Measurements from ENCODE around the gene TEX30. TPM values are rescaled to one million over a fixed set of nuclear protein-coding genes. Genes with fewer than 3 reads are reported as not detected.

TEX30 gene
- total RNA-seq (5.3 and 5.9 TPM in 2 replicates), polyA plus RNA-seq (4.3 and 6.7 TPM in 2 replicates), polyA minus RNA-seq (1.9 TPM in 2 replicates)
- 7.2 TPM for total RNA-seq (2013)

GRCh38 chr13:102773441-102774213 lies at the start of gene TEX30:
TEX30 (minus strand) TSS chr13:102773786; CDS start chr13:102770026, 3,760 bp downstream.
- POLR2A ChIA-PET = interaction anchor here (0.7 to 1.9 kb wide), 4 partner anchors 27 to 177 kb away, joined by 5 to 16 read pairs (median 8); partner anchors contain the start of genes ERCC5 and TPP2
- H3K9me3 ChIP-seq (ENCODE audit: control extremely low read depth in 1 of 3, control insufficient read depth in 2 of 3, insufficient read depth in 1 of 3, low read length in 2 of 3) = peaks cover 0 to 7% (median 0%) of the 10 kb centered on the region in 3 donors
- no peaks in the 10 kb centered on the region for H3K27me3 ChIP-seq (replicated peaks in 1 of 4; ENCODE audit: control extremely low read depth in 1 of 4, control insufficient read depth in 3 of 4, insufficient read depth in 4 of 4, low read length in 3 of 4)
- Mint-ChIP-seq H3K9me3 (ENCODE audit: insufficient read depth) (no peaks in the 10 kb centered on the region), H3K27me3 (no peaks in the 10 kb centered on the region), H3K4me1 (peaks cover 13% of the 10 kb centered on the region), H3K4me3 (peak within 1 kb of the TSS; percentile 93), H3K27ac (peak within 1 kb of the TSS; percentile 95)
- intact Hi-C loops (cut with micrococcal nuclease) = loop anchor here (1.0 to 10.0 kb wide), 5 partner anchors 27 to 379 kb away; partner anchors contain the start of gene TPP2
- peak within 1 kb of the TSS; percentile 61 to 96 (median 87) for H3K4me3 ChIP-seq (ENCODE audit: control extremely low read depth in 1 of 5, extremely low read depth in 1 of 5, insufficient read depth in 1 of 5, low read depth in 2 of 5, low read length in 4 of 5)
- H3K4me2 ChIP-seq (replicated peaks; ENCODE audit: low read depth, low read length, poor library complexity, severe bottlenecking) = peak within 1 kb of the TSS; percentile 96
- no peaks in the 10 kb centered on the region for H3K36me3 ChIP-seq (replicated peaks in 1 of 2; ENCODE audit: control extremely low read depth in 1 of 2, control insufficient read depth in 1 of 2, extremely low read depth in 1 of 2, insufficient read depth in 2 of 2, low read length in 1 of 2)
- ATAC-seq (ENCODE audit: low read depth) (peak; percentile 95), DNase-seq (peak; percentile 92)
- CTCF ChIA-PET = interaction anchor here (0.6 to 2.2 kb wide), 6 partner anchors 27 to 189 kb away, joined by 3 to 12 read pairs (median 4); partner anchors contain the start of gene ERCC5
- peaks cover 7 to 16% of the 10 kb centered on the region in 2 donors for H3K4me1 ChIP-seq (ENCODE audit: control insufficient read depth in 2 of 2, insufficient read depth in 2 of 2, low read length in 2 of 2)
- peak within 1 kb of the TSS; percentile 99 for H2AFZ ChIP-seq (ENCODE audit: insufficient read depth, low read depth, low read length, poor library complexity, severe bottlenecking)
- H3K27ac ChIP-seq (ENCODE audit: low read length in 2 of 2) = peak within 1 kb of the TSS; percentile 71 to 85
- 3% methylated on average over 85 of the region's 85 CpGs for WGBS (ENCODE audit: insufficient coverage)
- H3K79me2 ChIP-seq (ENCODE audit: control insufficient read depth, insufficient read depth, low read length) = peaks cover 4% of the 10 kb centered on the region
- H3K9ac ChIP-seq (ENCODE audit: low read length) = peak within 1 kb of the TSS; percentile 87
- no peak for TF ChIP-seq EZH2 (IDR thresholded peaks at IDR 0.05; ENCODE audit: borderline replicate concordance, insufficient read depth, low read depth, low read length, poor library complexity, severe bottlenecking)
- TF ChIP-seq CTCF (IDR thresholded peaks at IDR 0.05) = no peak
- H4K20me1 ChIP-seq (ENCODE audit: control insufficient read depth, insufficient read depth, low read length, poor library complexity, severe bottlenecking) = no peaks in the 10 kb centered on the region

- H2AFZ ChIP-seq (ENCODE audit: insufficient read depth, low read depth, low read length, poor library complexity, severe bottlenecking) = no peak overlapping the region
- ChIA-PET CTCF (interaction anchor here (1.3 kb wide), 1 partner anchor 53 kb away, joined by 3 read pairs; no protein-coding TSS in a partner anchor), POLR2A (no interaction called here)
- Mint-ChIP-seq H3K4me1 (no peaks in the 10 kb centered on the region), H3K27ac (no peak overlapping the region), H3K9me3 (ENCODE audit: insufficient read depth) (no peaks in the 10 kb centered on the region), H3K27me3 (no peaks in the 10 kb centered on the region), H3K4me3 (no peak overlapping the region)
- H3K79me2 ChIP-seq (ENCODE audit: control insufficient read depth, insufficient read depth, low read length) = no peaks in the 10 kb centered on the region
- H3K9me3 ChIP-seq (ENCODE audit: control extremely low read depth in 1 of 3, control insufficient read depth in 2 of 3, insufficient read depth in 1 of 3, low read length in 2 of 3) = no peaks in the 10 kb centered on the region
- DNase-seq = no peak
- H3K4me1 ChIP-seq (ENCODE audit: control insufficient read depth in 2 of 2, insufficient read depth in 2 of 2, low read length in 2 of 2) = no peaks in the 10 kb centered on the region
- intact Hi-C loops (cut with micrococcal nuclease) = no loop called here
- H3K27me3 ChIP-seq (replicated peaks in 1 of 4; ENCODE audit: control extremely low read depth in 1 of 4, control insufficient read depth in 3 of 4, insufficient read depth in 4 of 4, low read length in 3 of 4) = no peaks in the 10 kb centered on the region
- no peak overlapping the region for H3K9ac ChIP-seq (ENCODE audit: low read length)
- no peak overlapping the region for H3K4me2 ChIP-seq (replicated peaks; ENCODE audit: low read depth, low read length, poor library complexity, severe bottlenecking)
- H4K20me1 ChIP-seq (ENCODE audit: control insufficient read depth, insufficient read depth, low read length, poor library complexity, severe bottlenecking) = no peaks in the 10 kb centered on the region
- TF ChIP-seq CTCF (IDR thresholded peaks at IDR 0.05) (no peak), EZH2 (IDR thresholded peaks at IDR 0.05; ENCODE audit: borderline replicate concordance, insufficient read depth, low read depth, low read length, poor library complexity, severe bottlenecking) (no peak)
- H3K27ac ChIP-seq (ENCODE audit: low read length in 2 of 2) = no peak overlapping the region
- H3K4me3 ChIP-seq (ENCODE audit: control extremely low read depth in 1 of 5, extremely low read depth in 1 of 5, insufficient read depth in 1 of 5, low read depth in 2 of 5, low read length in 4 of 5) = no peak overlapping the region
- H3K36me3 ChIP-seq (replicated peaks in 1 of 2; ENCODE audit: control extremely low read depth in 1 of 2, control insufficient read depth in 1 of 2, extremely low read depth in 1 of 2, insufficient read depth in 2 of 2, low read length in 1 of 2) = peaks cover 2 to 3% of the 10 kb centered on the region in 2 experiments
- no peak for ATAC-seq (ENCODE audit: low read depth)
Measured at GRCh38 chr13:102817907-102818306, 44.3 kb upstream of the TEX30 start.

All from B cell (primary cell).